Common myeloid progenitor, CD34-positive (primary cell): ENCODE measurements around the gene TECTB.

Experiments used
- CTCF ChIA-PET: fragments of 350-600 bp; sonication (Branson Sonifier 250); formaldehyde crosslinking; loops from one replicate; lab custom pipeline; 2021; ENCODE audit warnings: antibody characterized with exemption; lab: Charles Lee
- POLR2A ChIA-PET: fragments of 350-600 bp; sonication (Branson Sonifier 250); formaldehyde crosslinking; loops from one replicate; lab custom pipeline; 2021; ENCODE audit warnings: antibody characterized with exemption; lab: Charles Lee
- DNase-seq, 3 donors: peaks; one replicate each; pipeline versions ENCODE4 v3.0.0 to v3.0.0-alpha.2; 2013
- H3K27ac ChIP-seq, 2 experiments: 1 replicate in 1 of 2; 2 replicates in 1 of 2; pipeline ENCODE4 v1.7.0; 2013; ENCODE audit warnings: inconsistent platforms in 2 of 2, low read length in 2 of 2, mild to moderate bottlenecking in 2 of 2, low read depth in 1 of 2, moderate library complexity in 1 of 2; ENCODE audit not compliant: severe bottlenecking in 2 of 2, insufficient read depth in 1 of 2, poor library complexity in 1 of 2
- H3K27me3 ChIP-seq, 5 experiments: replicated peaks in 2 of 5; 1 replicate in 3 of 5; 2 replicates in 2 of 5; pipeline versions ENCODE4 v1.6.1 to v1.7.0; 2013; ENCODE audit warnings: low read length in 4 of 5, mild to moderate bottlenecking in 2 of 5, moderate library complexity in 2 of 5, inconsistent platforms in 1 of 5; ENCODE audit not compliant: insufficient read depth in 5 of 5, control insufficient read depth in 4 of 5
- H3K36me3 ChIP-seq, 4 experiments: 1 replicate in 2 of 4; 2 replicates in 2 of 4; pipeline versions ENCODE4 v1.6.1 to v1.7.0; 2013; ENCODE audit warnings: low read length in 3 of 4, control low read depth in 1 of 4, mild to moderate bottlenecking in 1 of 4; ENCODE audit not compliant: control insufficient read depth in 4 of 4, insufficient read depth in 4 of 4
- H3K4me1 ChIP-seq, 4 experiments: 1 replicate in 3 of 4; 2 replicates in 1 of 4; pipeline versions ENCODE4 v1.6.1 to v1.7.1; 2013; ENCODE audit warnings: low read length in 3 of 4, mild to moderate bottlenecking in 3 of 4, control low read depth in 1 of 4, inconsistent platforms in 1 of 4, moderate library complexity in 1 of 4; ENCODE audit not compliant: control insufficient read depth in 4 of 4, insufficient read depth in 4 of 4; ENCODE audit errors: control extremely low read depth in 1 of 4
- H3K4me3 ChIP-seq, 7 experiments: 1 replicate in 4 of 7; 2 replicates in 3 of 7; pipeline versions ENCODE4 v1.5.1 to v1.7.0; 2013; ENCODE audit warnings: mild to moderate bottlenecking in 7 of 7, low read length in 6 of 7, moderate library complexity in 6 of 7, inconsistent platforms in 2 of 7, low read depth in 2 of 7, control low read depth in 1 of 7; ENCODE audit not compliant: insufficient read depth in 4 of 7, control insufficient read depth in 1 of 7; ENCODE audit errors: extremely low read depth in 1 of 7
- H3K9me3 ChIP-seq, 5 experiments: 1 replicate in 4 of 5; 2 replicates in 1 of 5; pipeline versions ENCODE4 v1.6.1 to v1.7.1; 2013; ENCODE audit warnings: low read length in 4 of 5, mild to moderate bottlenecking in 2 of 5, inconsistent platforms in 1 of 5, low read depth in 1 of 5, moderate library complexity in 1 of 5; ENCODE audit not compliant: control insufficient read depth in 4 of 5, insufficient read depth in 2 of 5; ENCODE audit errors: control extremely low read depth in 1 of 5
- WGBS: methylation state at CpG from one replicate; pipeline ENCODE4 v1.1.5; 2013; ENCODE audit not compliant: insufficient coverage; 5-methylcytosine and 5-hydroxymethylcytosine counted together

Gene TECTB

DNA sequence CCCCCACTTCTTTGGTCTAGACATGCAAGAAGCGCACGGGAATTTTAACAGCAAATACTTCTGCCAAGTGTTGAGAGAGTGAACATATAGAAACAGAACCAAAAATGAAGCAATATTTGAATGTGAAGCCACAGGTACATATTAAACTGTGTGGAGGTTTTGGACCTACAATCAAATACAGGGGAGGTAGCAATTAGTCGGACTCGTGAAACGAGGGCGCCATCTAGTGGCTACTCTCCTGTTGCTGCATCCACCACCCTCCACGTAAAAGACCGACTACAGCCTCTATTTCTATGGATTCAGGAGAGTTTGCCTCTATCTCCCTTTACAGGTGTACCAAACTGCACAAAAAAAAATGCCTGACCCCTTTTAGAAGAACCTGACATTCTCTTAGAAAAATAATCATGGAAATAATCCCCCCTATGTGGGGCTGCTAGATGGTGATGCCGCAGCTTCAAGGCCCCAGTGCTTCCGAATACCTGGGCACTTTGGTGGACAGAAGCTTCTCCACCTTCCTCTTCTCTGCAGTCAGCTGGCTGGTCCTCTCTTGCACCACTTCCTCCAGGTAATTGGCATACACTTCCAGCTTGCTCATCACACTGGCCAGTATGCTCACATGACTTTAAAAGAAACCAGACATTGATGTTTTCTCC lies 31.7 kb downstream of the TECTB start:
- WGBS, result 25% methylated on average over 8 of the region's 10 CpGs

DNA sequence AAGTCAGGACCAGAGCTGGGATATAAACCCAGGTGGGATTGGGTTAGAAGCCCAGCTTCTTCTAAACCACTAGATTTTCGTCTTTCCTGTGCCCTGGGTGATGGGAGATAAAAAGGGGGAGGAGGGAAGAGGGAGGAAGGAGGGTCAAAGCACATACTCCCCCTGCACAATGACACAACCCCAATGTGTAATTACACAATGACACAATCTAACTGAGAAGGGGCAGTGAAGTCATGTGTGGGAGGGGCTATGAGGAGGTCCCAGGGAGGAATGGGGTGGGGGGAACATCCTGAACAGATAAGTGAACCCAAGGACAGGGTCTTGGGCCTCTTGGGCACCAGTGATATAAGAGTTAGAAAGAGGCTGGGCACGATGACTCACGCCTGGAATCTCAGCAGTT lies 44.5 kb downstream of the TECTB start:
- no peaks in the 10 kb centered on the region for H3K36me3 ChIP-seq
- no peaks in the 10 kb centered on the region for H3K27me3 ChIP-seq
- ChIA-PET CTCF (interaction anchor here (1.0 to 1.8 kb wide), 3 partner anchors 11 to 18 kb away, joined by 3 to 9 read pairs (median 4); no protein-coding TSS in a partner anchor), POLR2A (no interaction called here)
- H3K27ac ChIP-seq, result no peak overlapping the region
- no peaks in the 10 kb centered on the region for H3K4me1 ChIP-seq
- no peak overlapping the region for H3K4me3 ChIP-seq
- WGBS, result no CpG with 5 or more reads among the region's 3 CpGs
- no peaks in the 10 kb centered on the region for H3K9me3 ChIP-seq
- DNase-seq, result no peak

More for the DNA sequence above, 31.7 kb downstream of the TECTB start:
- POLR2A ChIA-PET, result no interaction called here
- Histone ChIP-seq H3K27me3 (peaks cover 0 to 10% (median 4%) of the 10 kb centered on the region in 5 experiments), H3K36me3 (no peaks in the 10 kb centered on the region), H3K4me3 (no peak overlapping the region), H3K9me3 (no peaks in the 10 kb centered on the region), H3K27ac (no peak overlapping the region), H3K4me1 (peaks cover 0 to 3% (median 0%) of the 10 kb centered on the region in 4 experiments)
- DNase-seq, result peak; percentile 70 to 83 (median 78)
- CTCF ChIA-PET, result interaction anchor here (0.7 to 3.6 kb wide), 12 partner anchors 10 to 263 kb away, joined by 3 to 15 read pairs (median 4); no protein-coding TSS in a partner anchor

DNA sequence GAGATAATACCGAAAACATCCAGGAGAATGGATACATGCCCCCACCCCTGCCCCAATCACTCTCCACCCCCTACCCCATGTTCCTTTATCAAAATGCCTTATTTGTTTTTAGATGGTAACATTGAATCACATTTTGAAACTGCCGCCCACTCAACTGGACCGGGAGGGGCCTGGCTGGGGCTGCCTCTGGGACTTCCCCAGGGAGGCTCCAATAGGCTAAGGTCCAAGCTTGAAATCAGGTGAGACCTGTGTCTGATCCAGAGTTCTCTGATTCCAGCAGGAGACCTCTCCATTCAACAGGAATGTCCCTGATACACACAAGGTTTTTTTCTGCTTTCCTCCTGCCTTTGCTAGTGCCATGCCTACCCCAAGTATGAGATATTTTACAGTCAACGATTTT lies 47.0 kb downstream of the TECTB start:
- WGBS, result 89% methylated on average over 2 of the region's 4 CpGs
- ChIA-PET CTCF (no interaction called here), POLR2A (no interaction called here)
- H3K27ac ChIP-seq, result no peak overlapping the region
- H3K36me3 ChIP-seq, result no peaks in the 10 kb centered on the region
- DNase-seq, result no peak
- no peak overlapping the region for H3K4me3 ChIP-seq
- no peaks in the 10 kb centered on the region for H3K9me3 ChIP-seq
- peaks cover 0 to 2% (median 0%) of the 10 kb centered on the region in 4 experiments for H3K4me1 ChIP-seq
- no peaks in the 10 kb centered on the region for H3K27me3 ChIP-seq

DNA sequence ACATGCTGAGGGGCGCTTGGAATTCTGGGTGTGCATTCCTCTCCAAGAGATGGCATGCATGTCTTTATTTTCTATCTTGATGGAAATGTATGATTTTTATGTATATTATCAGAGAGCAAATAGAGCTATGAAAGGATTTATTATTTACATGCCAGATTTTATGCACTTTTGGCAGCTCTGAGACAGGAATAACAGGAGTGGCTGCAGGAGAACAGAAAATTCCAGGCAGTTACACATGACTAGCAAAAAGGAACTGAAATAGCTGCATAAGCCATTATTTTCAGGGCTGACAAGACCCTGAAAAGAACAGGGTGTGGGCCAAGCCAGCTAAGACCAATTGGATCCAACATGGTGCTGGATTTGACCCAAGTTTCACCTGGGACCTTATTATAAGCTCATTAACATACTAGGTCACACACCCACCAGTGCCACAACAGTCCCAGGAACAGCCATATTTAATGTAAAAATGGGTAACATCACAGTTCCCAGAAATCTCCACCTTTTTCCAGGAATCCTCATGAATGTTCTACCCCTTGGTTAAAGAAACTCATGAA lies 47.5 kb downstream of the TECTB start:
- Histone ChIP-seq H3K9me3 (no peaks in the 10 kb centered on the region), H3K4me1 (peaks cover 1 to 7% (median 2%) of the 10 kb centered on the region in 4 experiments), H3K27ac (no peak overlapping the region), H3K36me3 (no peaks in the 10 kb centered on the region), H3K4me3 (no peak overlapping the region), H3K27me3 (no peaks in the 10 kb centered on the region)
- DNase-seq, result no peak
- WGBS, result 83% methylated on average over 1 of the region's 1 CpG
- CTCF ChIA-PET, result no interaction called here
- POLR2A ChIA-PET, result no interaction called here

DNA sequence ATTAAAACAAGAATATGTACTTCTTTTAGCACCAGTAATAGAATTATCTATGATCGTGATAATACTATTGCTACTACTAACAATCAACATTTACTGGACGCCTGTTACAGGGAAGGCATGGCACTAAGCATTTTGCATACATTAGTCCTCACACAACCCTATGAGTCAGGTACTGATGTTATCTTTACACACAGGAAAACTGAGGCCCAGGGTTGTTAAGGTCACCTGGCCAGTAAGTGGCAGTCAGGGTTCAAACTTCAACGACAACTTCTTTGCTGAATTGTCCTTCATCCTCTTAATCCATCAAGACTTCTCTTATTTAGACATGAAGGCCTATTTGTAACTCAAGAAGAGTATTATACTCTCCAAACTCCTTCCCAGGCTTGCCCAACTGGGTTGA lies 48.8 kb downstream of the TECTB start:
- ChIA-PET CTCF (interaction anchor here (0.8 kb wide), 1 partner anchor 10 kb away, joined by 3 read pairs; no protein-coding TSS in a partner anchor), POLR2A (no interaction called here)
- Histone ChIP-seq H3K4me3 (no peak overlapping the region), H3K27me3 (peaks cover 0 to 2% (median 0%) of the 10 kb centered on the region in 5 experiments), H3K9me3 (no peaks in the 10 kb centered on the region), H3K4me1 (peaks cover 5 to 17% (median 9%) of the 10 kb centered on the region in 4 experiments), H3K36me3 (no peaks in the 10 kb centered on the region), H3K27ac (no peak overlapping the region)
- 100% methylated on average over 2 of the region's 3 CpGs for WGBS
- DNase-seq, result no peak

DNA sequence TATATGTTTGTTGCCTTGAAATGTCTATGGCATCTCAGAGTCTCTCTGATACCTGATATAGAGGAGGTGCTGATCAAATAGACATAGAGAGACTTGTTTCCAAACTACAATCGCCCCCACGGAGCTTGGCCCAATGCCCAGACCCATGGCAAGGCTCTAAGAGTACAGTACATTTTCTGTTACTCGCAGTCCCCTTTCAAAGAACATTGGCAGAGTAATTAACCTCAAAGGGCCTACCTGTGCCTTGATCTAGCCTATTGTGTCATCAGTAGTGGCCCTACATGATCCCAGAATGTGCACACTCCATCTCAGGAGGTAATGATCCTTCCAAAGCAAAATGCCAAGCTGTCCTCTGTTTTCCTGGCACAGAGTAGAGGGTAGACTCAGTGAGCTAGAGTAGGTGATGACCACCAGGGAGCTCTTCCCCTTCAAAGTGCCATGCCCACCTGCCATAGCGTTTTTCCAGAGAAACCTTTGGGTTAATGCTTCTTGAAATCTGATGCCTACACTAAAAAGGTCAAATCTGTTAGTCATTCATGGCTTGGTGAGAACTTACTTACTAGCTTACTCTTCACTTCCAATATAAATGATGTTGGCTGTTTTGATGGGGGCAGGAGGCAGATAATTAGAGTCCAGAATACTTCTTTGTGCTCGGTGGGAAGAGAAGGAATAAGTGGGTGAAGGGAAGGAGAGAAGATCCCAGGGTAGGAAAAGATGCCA lies 49.5 kb downstream of the TECTB start:
- Histone ChIP-seq H3K27me3 (peaks cover 0 to 2% (median 0%) of the 10 kb centered on the region in 5 experiments), H3K9me3 (no peaks in the 10 kb centered on the region), H3K4me3 (no peak overlapping the region), H3K27ac (no peak overlapping the region), H3K4me1 (peaks cover 5 to 17% (median 9%) of the 10 kb centered on the region in 4 experiments), H3K36me3 (no peaks in the 10 kb centered on the region)
- 94% methylated on average over 3 of the region's 5 CpGs for WGBS
- CTCF ChIA-PET, result interaction anchor here (0.8 to 1.0 kb wide), 3 partner anchors 9 to 19 kb away, joined by 3 read pairs; no protein-coding TSS in a partner anchor
- DNase-seq, result no peak
- POLR2A ChIA-PET, result interaction anchor here (0.6 kb wide), 1 partner anchor 74 kb away, joined by 5 read pairs; no protein-coding TSS in a partner anchor
